NCI-H2107 (cell line): ENCODE measurements around the gene MDH1.
"Not testable (repeated sequence)": the region's sequence is repeated elsewhere in the genome, so short reads cannot be mapped to it uniquely, and the experiment has no call there.

Source experiments
- DNase-seq: peaks from one replicate; lab custom pipeline; 2025; lab: John Stamatoyannopoulos, UW

Gene MDH1

DNA sequence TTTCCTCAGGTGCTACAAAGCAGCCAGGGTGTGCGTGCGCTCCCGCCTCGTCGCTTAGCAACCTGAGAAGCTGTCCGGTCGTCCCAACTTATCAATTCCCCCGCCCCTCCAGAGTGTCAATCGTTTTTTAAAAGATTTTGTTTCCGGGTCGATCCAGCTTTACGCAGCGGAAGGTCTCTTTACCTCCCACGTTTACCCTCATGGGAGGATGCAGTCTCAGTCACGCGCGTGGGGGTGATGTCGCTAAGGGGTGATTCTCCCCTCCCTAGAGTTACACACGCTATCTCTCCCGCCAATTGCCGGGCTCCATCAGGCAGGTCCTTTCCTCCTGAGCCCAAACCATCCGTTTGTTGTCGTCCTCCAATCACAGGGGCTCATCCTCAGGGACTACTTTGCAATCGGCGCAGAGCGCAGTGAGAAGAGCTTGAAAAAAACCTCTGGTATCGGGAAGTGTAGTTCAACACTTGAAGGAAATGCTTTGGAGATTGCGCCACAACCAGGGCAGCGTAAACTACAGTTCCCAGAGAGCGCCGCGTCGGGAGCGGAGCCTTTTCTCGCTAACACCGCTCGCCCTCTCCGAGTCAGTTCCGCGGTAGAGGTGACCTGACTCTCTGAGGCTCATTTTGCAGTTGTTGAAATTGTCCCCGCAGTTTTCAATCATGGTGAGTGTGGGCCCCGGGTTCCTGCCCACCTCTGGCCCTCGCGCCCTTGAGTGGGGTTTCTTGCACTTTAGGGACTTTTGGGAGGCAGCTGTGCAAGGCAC, at the start of gene MDH1, which contains the start of gene WDPCP:
Gene MDH1, plus strand, starts transcription at position 579 of the 763 bp plus-strand sequence. Its CDS starts 81 bp downstream, at position 660.
Gene WDPCP, minus strand, starts transcription at position 93 of the 763 bp plus-strand sequence. CDS start 206 bp downstream, outside the sequence.
- peak; percentile 92 for DNase-seq

DNA sequence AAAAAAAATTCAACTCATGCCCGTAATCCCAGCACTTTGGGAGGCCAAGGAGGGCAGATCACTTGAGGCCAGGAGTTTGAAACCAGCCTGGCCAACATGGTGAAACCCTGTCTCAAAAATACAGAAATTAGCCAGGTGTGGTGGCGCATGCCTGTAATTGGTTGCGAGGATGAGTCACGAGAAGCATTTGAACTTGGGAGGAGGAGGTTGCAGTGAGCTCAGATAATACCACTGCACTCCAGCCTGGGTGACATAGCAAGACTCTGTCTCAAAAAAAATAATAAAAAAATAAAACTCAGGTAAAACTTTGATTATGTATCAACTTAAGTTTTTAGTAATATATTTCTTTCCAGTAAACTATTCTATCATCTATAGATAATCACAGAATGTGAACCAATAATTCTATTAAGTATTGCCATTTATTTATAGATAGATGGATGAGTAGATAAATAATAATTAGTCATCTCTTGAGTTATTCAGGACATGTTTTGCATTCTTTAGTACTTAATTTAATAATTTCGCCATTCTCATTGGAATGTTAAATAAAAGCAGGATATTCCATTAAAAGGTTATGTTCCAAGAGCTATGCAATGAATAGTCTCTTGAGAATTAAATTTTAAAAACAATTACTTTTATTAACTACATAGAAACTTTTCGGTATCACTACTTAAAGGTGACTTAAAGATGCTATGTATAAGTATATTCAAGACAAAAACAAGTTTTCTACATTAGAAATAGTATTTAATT, 49.2 kb upstream of the MDH1 start:
- no peak for DNase-seq

DNA sequence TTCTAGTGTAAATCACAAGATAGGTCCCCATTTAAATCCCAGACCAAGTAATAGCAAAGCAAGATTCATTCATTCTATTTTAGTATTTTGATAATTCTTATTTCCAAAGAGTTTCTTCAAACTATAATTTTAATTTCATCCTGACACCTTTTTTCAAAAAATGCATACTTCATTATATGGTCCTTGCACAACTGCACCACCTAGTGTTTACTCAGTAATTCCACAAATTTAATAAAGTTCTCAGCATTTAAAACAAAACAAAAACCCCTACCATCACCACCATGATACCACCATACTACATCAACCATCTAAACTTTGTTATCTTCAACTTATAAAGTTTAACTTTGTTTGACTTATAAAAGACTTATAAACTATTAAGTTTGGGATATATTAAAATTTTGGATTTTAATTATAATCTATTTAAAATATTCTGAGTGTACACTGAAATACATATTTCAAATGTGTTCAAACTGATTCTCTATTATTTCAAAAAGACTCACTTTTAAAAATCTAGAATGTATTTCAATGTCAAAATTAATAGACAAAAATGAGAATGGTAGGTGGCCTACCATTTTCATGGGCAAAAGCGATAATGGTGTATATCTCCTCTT, 44.6 kb upstream of the MDH1 start:
- no peak for DNase-seq

DNA sequence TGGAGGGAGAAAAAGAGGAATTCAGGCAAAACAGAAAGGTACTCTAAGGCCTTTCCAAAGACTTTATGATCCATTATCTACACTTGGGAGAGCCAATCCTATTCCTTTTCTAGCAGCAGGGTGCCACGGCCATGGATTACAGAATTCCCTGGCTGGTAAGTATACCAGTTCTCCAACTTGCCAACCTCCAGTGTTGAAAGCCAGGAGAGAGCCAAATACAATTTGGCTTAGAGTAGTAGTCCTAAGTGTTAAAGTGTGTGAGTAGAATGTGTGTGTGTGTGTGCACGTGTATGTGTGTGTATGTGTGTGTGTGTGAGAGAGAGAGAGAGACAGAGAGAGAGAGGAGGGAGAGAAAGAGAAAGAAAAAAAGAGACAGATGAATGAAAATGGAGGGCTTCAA, 43.7 kb upstream of the MDH1 start:
- DNase-seq = no peak

DNA sequence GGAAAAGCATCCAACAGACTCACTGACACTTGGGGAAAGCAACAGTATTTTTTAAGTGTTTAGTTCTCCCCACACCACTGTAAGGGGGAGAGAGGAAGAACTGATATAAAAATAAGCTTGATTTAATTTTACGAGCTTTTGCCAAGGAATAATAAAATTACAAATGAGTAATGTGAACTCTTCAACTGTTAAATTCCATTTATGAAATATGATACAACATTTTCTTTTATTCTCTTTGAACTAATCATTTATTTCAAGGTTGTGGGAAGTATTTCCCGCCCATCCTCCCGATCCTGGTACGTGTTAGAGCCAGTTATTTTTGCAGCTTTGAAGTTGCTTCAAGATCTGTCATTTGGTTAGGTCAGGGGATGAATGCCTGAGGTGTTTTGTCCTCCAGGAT, 35.7 kb upstream of the MDH1 start:
- DNase-seq = no peak

DNA sequence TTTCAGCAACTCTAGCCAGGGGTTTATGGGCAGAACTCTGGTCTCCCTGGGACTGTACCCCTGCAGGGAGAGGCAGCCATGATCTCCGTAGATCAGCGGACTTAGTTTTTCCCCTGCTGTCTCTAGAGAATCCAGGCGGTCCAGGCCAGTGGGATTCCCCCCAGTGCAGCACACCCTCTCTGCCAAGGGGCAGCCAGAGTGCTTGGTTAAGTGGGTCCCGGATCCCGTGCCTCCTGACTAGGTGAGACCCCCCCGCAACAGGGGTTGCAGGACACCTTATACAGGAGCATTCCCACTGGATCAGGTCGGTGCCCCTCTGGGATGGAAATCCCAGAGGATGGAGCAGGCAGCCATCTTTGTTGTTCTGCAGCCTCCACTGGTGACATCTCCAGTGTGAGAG, 33.5 kb upstream of the MDH1 start:
- no peak for DNase-seq

DNA sequence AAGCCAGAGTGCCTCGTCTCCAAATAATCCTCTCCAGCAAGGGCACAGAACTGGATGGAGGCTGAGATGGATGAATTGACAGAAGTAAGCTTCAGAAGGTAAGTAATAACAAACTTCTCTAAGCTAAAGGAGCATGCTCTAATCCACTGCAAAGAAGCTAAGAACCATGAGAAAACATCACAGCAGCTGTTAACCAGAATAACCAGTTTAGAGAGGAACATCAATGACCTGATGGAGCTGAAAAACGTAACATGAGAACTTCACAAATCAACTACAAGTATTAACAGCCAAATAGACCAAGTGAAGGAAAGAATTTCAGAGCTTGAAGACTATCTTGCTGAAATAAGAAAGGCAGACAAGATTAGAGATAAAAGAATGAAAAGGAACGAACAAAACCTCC, 32.8 kb upstream of the MDH1 start:
- no peak for DNase-seq

DNA sequence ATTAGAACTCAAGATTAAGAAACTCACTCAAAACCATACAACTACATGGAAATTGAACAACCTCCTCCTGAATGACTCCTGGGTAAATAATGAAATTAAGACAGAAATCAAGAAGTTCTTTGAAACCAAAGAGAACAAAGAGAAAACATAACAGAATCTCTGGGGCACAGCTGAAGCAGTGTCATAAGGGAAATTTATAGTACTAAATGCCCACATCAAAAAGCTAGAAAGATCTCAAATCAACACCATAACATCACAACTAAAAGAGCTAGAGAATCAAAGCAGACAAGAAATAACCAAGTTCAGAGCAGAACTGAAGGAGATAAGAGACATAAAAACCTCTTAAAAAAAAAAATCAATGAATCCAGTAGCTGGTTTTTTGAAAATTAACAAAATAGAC, 30.9 kb upstream of the MDH1 start:
- DNase-seq = not testable (repeated sequence)

DNA sequence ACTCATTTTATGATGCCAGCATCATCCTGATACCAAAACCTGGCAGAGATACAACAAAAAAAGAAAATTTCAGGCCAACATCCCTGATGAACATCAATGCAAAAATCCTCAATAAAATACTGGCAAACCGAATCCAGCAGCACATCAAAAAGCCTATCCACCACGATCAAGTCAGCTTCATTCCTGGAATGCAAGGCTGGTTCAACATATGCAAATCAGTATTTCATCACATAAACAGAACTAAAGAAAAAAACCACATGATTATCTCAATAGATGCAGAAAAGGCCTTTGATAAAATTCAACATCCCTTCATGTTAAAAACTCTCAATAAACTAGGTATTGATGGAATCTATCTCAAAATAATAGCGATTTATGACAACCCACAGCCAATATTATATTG, 29.8 kb upstream of the MDH1 start:
- DNase-seq = not testable (repeated sequence)

DNA sequence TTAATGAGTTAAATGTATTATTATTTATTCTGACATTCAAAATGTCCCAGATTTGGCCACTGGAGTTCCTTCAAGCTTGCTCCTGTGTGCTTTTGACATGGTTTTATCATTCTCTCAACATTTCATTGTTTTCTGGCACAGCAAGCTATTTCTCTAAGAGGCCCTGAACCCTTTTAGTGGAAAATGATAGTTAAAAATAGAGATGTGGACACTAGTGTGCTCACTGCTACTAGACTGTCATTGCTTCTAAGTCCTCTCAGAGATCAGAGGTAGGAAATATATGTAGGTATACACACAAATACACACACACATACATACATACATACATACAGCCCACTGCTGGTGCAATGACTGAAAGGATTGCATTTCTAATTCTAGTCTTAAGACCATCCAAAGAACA, 26.0 kb upstream of the MDH1 start:
- DNase-seq = no peak

DNA sequence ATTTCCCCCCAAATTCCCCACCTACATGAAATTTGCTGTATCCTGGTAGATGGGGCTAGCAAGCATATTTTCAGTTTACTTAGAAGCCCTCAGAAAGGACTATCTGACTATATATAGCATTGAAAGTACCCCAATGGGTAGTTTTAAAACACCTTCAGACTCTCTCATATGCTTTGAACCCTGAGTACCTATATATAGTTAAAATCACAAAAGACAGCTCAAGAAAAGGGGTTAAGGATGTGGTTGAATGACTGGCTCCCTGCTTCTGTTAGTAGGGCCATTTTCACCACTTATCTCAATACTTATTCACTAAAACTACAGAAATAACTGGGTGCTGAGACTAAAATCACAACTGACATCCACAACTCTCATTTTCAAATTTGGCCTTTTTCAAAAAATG, 19.0 kb upstream of the MDH1 start:
- DNase-seq = no peak

DNA sequence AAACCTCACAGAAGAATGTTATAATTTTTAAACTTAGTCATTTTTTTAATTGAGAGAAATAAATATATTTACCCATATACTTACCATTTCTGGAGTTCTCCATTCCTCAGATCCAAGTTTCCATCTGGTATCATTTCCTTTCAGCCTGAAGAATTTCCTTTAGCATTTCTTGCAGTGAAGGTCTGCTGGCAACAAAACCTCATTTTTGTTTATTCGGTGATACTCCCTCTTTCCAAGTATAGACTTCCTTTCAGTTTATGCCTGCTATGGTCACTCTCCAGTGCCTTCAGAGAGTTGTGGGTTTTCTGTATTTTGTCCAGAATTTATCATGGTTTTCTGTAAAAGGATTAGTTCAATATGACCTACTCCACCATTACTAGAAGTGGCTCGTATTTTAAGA, 17.5 kb upstream of the MDH1 start:
- DNase-seq = no peak

DNA sequence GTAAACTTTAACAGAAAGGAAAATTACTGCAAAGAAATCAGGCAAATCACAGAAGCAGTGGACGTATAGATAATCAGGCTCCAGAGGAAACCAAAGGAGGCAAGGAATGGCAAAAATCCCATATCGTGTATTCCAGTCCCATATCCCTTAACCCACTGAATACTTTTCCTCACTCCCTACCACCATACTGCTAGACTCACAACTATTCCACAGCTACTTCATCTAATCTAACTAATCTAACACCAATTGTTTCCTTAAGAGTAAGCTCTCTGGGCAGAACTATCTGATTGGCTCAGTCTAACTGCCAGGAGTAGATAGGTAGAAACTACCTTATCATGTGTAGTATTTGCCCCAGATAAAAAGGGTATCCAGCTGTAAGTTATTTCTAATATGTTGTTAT, 16.8 kb upstream of the MDH1 start:
- no peak for DNase-seq

DNA sequence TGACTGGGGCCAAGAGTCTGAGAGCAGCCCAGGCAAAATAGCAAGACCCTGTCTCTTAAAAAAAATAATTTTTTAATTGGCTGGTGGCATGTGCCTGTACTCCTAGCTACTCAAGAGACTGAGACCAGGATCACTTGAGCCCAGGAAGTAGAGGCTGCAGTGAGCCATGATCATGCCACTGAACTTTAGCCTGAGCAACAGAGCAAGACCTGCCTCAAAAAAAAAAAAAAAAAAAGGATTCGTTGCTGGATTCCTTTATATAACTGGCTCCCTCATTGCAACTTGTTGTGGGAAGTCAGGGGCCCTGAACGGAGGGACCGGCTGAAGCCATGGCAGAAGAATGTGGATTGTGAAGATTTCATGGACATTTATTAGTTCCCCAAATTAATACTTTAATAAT, 15.7 kb upstream of the MDH1 start:
- DNase-seq = not testable (repeated sequence)

DNA sequence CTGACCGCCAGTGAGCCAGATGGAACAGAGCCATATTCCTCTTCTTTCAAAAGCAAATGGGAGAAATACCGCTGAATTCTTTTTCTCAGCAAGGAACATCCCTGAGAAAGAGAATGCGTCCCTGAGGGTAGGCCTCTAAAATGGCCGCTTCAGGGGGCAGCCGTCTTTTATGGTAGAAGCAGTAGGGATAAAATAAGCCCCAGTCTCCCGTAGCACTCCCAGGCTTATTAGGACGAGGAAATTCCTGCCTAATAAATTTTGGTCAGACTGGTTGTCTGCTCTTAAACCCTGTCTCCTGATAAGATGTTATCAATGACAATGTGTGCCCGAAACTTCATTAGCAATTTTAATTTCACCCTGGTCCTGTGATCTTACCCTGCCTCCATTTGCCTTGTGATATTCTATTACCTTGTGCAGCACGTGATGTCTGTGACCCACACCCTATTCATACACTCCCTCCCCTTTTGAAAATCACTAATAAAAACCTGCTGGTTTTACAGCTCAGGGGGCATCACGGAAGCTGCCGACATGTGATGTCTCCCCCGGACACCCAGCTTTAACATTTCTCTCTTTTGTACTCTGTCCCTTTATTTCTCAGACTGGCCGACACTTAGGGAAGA, 14.9 kb upstream of the MDH1 start:
- not testable (repeated sequence) for DNase-seq

DNA sequence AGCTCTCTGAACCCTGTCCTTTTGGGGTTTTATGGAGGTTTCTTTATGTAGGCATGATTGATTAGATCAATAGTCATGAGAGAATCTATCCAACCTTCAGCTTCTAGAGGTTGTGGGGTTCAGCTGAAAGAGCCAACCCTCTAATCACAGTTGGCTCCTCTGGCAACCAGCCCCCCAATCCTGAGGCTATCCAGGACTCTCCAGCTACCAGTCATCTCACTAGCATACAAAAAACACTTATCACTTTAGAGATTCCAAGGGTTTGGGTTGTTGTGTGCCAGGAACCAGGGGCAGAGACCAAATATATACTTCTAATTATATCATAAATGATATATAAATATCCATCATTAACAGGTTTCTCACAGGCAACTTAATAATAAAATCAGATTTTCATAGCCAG, 12.2 kb upstream of the MDH1 start:
- DNase-seq = no peak

DNA sequence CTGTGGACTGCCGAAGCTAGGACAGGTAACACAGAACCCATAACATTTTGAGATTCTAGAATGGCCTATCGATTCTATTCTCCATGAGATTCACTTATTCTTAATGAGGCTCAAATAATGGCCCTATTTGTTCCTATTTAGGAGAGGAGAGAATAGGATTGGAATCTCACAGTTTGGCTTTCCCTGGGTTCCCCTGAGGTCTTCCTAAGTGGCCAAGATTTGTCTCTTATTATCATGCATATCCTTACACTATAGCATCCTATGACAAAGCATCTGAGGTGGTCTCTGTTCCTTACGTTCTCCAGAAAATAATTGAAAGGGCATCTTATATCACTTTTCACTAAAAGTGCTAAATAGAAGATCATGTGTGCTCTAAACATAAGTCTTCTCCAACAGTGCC, 10.0 kb upstream of the MDH1 start:
- DNase-seq = no peak

DNA sequence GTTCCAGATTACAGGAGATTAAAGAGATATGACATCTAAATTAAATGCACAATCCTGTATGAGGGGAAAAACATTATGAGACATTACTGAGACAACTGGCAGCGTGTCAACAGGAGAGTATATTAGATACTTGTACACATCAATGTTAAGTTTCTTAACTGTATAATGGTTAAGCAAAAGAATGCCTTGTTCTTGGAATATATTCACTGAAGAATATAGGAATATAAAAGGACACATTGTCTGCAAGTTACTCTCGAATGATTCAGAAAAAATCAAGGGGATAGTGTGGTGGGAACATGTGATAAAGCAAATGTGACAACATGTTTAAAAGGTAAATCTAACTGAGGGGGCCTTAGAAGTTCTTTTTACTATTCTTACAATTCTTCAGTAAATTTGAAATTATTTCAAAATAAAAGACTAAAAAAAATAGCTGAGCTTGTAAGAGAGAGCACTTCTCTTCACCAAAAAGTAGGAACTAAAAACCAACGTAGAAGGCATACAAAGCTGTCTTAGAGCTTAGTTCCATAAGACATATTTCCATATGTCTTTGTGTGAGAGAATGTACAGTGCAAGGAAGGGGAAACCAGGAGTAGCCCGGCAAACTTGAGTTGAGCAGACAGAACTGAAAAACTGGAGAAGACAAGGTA, 8.0 kb upstream of the MDH1 start:
- no peak for DNase-seq

DNA sequence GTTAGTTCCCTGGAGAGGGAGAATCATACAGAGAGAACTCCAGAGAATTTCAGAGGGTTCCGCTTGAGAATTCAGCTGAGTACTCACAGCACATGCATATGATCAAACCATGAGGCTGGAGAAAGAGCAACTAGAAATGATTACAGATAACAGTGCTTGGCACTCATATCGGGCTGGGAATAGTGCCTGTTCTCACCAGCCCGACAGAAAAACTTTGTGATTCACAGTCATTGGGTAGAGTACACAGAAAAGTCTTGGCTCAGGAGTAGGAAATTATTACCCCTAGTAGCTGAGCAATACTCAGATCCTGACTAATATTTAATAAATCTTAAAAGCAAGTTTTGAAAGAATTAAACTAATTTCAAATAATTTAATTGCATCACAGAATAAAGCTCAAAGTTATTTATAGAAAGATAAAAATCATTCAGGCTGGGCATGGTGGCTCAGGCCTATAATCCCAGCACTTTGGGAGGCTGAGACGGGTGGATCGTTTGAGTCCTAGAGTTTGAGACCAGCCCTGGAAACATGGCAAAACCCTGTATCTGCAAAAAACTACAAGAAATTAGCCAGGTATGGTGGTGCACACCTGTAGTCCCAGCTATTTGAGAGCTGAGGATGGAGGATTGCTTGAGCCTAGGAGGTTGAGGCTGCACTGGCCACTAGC, 7.3 kb upstream of the MDH1 start:
- DNase-seq = no peak

DNA sequence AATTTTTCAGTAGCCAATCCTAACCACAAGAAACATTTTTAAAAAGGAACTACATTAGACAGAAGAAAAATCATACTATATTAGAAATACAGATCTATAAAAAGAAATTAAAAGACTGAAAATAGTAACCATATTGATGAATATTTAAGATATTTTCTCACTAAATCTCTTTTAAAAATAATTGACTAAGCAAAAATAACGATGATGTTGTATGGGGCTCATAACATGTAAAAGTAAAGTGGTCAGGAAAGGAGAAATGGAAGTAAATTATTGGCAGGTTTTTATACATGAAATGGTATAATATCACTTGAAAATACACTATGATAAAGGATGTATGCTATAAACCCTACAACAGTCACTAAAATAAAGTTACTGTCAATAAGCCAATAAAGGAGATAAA, 5.9 kb upstream of the MDH1 start:
- no peak for DNase-seq

DNA sequence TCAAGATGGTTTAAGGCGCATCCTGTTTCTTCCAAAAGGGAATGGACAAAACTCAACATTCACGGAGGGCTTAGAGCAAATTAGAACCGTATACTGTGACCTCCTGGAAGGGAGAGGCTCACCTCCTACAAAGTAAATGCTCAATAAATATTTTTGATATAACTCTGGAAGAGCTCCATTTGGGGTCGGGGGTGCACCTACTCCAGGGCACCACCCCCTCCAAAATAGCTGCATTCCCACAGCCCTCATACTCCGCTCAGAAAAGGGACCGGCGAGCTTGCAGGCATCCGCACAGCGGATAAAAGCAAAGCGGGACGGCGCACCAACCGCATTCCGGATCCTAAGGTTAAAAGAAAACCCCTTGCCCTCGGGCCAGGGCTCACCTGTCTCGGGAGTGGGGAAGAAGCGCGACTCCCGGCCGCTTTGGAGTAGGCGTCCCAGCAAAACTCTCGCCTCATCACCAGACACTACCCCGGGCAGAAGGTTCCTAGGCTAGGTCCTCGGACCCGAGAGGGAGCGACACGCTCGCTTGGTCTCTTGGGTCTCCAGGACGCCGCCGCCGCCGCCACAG, 864 bp upstream of the MDH1 start:
- no peak for DNase-seq
